ENCODE results near the gene C20orf202.

C20orf202 gene

DNA sequence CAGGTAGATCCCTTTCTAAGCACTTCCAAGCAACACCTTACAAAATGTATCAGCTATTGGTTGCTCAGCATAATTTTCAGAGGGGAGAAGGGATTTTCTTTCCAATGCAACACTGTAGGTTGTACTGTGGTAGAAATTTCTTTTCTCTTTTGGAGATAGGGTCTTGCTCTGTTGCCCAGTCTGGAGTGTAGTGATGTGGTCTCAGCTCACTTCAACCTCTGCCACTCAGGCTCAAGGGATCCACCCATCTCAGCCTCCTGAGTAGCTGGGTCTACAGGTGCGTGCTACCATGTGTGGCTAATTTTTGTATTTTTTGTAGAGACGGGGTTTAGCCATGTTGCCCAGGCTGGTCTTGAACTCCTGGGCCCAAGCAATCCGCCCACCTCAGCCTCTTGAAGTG is 38.8 kb downstream of the C20orf202 start:
- TF ChIP-seq, protein P1, sequence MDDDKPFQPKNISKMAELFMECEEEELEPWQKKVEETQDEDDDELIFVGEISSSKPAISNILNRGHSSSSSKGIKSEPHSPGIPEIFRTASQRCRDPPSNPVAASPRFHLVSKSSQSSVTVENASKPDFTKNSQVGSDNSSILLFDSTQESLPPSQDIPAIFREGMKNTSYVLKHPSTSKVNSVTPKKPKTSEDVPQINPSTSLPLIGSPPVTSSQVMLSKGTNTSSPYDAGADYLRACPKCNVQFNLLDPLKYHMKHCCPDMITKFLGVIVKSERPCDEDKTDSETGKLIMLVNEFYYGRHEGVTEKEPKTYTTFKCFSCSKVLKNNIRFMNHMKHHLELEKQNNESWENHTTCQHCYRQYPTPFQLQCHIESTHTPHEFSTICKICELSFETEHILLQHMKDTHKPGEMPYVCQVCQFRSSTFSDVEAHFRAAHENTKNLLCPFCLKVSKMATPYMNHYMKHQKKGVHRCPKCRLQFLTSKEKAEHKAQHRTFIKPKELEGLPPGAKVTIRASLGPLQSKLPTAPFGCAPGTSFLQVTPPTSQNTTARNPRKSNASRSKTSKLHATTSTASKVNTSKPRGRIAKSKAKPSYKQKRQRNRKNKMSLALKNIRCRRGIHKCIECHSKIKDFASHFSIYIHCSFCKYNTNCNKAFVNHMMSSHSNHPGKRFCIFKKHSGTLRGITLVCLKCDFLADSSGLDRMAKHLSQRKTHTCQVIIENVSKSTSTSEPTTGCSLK (tag by site-specific recombination; IDR thresholded peaks at IDR 0.05), result no peak
- TF ChIP-seq, protein P2, sequence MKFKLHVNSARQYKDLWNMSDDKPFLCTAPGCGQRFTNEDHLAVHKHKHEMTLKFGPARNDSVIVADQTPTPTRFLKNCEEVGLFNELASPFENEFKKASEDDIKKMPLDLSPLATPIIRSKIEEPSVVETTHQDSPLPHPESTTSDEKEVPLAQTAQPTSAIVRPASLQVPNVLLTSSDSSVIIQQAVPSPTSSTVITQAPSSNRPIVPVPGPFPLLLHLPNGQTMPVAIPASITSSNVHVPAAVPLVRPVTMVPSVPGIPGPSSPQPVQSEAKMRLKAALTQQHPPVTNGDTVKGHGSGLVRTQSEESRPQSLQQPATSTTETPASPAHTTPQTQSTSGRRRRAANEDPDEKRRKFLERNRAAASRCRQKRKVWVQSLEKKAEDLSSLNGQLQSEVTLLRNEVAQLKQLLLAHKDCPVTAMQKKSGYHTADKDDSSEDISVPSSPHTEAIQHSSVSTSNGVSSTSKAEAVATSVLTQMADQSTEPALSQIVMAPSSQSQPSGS (tag by site-specific recombination; IDR thresholded peaks at IDR 0.05; ENCODE audit: low read depth), result no peak
- TF ChIP-seq ZNF311 (tag by site-specific recombination; IDR thresholded peaks at IDR 0.05; ENCODE audit: borderline replicate concordance), result no peak
- no peak for TF ChIP-seq ZNF366 (tag by site-specific recombination; conservative IDR thresholded peaks at IDR 0.05)
- TF ChIP-seq ZNF626 (tag by site-specific recombination; IDR thresholded peaks at IDR 0.05), result no peak
- TF ChIP-seq, protein P3, sequence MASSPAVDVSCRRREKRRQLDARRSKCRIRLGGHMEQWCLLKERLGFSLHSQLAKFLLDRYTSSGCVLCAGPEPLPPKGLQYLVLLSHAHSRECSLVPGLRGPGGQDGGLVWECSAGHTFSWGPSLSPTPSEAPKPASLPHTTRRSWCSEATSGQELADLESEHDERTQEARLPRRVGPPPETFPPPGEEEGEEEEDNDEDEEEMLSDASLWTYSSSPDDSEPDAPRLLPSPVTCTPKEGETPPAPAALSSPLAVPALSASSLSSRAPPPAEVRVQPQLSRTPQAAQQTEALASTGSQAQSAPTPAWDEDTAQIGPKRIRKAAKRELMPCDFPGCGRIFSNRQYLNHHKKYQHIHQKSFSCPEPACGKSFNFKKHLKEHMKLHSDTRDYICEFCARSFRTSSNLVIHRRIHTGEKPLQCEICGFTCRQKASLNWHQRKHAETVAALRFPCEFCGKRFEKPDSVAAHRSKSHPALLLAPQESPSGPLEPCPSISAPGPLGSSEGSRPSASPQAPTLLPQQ (tag by site-specific recombination; IDR thresholded peaks at IDR 0.05), result no peak
- no peak for TF ChIP-seq MYNN (tag by site-specific recombination; IDR thresholded peaks at IDR 0.05; ENCODE audit: borderline replicate concordance)
- TF ChIP-seq, protein P4, sequence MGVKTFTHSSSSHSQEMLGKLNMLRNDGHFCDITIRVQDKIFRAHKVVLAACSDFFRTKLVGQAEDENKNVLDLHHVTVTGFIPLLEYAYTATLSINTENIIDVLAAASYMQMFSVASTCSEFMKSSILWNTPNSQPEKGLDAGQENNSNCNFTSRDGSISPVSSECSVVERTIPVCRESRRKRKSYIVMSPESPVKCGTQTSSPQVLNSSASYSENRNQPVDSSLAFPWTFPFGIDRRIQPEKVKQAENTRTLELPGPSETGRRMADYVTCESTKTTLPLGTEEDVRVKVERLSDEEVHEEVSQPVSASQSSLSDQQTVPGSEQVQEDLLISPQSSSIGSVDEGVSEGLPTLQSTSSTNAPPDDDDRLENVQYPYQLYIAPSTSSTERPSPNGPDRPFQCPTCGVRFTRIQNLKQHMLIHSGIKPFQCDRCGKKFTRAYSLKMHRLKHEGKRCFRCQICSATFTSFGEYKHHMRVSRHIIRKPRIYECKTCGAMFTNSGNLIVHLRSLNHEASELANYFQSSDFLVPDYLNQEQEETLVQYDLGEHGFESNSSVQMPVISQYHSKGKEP (tag by site-specific recombination; IDR thresholded peaks at IDR 0.05), result no peak
- no peak for TF ChIP-seq ZNF266 (tag by site-specific recombination; IDR thresholded peaks at IDR 0.05; ENCODE audit: low read depth)
- no peak for TF ChIP-seq ZNF155 (tag by site-specific recombination; IDR thresholded peaks at IDR 0.05)
- TF ChIP-seq, protein P5, sequence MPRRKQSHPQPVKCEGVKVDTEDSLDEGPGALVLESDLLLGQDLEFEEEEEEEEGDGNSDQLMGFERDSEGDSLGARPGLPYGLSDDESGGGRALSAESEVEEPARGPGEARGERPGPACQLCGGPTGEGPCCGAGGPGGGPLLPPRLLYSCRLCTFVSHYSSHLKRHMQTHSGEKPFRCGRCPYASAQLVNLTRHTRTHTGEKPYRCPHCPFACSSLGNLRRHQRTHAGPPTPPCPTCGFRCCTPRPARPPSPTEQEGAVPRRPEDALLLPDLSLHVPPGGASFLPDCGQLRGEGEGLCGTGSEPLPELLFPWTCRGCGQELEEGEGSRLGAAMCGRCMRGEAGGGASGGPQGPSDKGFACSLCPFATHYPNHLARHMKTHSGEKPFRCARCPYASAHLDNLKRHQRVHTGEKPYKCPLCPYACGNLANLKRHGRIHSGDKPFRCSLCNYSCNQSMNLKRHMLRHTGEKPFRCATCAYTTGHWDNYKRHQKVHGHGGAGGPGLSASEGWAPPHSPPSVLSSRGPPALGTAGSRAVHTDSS (tag by site-specific recombination; IDR thresholded peaks at IDR 0.05), result no peak
- TF ChIP-seq, protein P6, sequence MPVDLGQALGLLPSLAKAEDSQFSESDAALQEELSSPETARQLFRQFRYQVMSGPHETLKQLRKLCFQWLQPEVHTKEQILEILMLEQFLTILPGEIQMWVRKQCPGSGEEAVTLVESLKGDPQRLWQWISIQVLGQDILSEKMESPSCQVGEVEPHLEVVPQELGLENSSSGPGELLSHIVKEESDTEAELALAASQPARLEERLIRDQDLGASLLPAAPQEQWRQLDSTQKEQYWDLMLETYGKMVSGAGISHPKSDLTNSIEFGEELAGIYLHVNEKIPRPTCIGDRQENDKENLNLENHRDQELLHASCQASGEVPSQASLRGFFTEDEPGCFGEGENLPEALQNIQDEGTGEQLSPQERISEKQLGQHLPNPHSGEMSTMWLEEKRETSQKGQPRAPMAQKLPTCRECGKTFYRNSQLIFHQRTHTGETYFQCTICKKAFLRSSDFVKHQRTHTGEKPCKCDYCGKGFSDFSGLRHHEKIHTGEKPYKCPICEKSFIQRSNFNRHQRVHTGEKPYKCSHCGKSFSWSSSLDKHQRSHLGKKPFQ (tag by site-specific recombination; IDR thresholded peaks at IDR 0.05), result no peak
- no peak for TF ChIP-seq ZNF571 (tag by site-specific recombination; IDR thresholded peaks at IDR 0.05)
- TF ChIP-seq ZNF514 (tag by site-specific recombination; IDR thresholded peaks at IDR 0.05), result no peak
- TF ChIP-seq, protein P7, sequence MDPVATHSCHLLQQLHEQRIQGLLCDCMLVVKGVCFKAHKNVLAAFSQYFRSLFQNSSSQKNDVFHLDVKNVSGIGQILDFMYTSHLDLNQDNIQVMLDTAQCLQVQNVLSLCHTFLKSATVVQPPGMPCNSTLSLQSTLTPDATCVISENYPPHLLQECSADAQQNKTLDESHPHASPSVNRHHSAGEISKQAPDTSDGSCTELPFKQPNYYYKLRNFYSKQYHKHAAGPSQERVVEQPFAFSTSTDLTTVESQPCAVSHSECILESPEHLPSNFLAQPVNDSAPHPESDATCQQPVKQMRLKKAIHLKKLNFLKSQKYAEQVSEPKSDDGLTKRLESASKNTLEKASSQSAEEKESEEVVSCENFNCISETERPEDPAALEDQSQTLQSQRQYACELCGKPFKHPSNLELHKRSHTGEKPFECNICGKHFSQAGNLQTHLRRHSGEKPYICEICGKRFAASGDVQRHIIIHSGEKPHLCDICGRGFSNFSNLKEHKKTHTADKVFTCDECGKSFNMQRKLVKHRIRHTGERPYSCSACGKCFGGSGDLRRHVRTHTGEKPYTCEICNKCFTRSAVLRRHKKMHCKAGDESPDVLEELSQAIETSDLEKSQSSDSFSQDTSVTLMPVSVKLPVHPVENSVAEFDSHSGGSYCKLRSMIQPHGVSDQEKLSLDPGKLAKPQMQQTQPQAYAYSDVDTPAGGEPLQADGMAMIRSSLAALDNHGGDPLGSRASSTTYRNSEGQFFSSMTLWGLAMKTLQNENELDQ (tag by site-specific recombination; IDR thresholded peaks at IDR 0.05; ENCODE audit: low read depth), result no peak
- no peak for TF ChIP-seq ZNF785 (tag by site-specific recombination; IDR thresholded peaks at IDR 0.05)
- no peak for TF ChIP-seq ZNF791 (tag by site-specific recombination; IDR thresholded peaks at IDR 0.05)
- TF ChIP-seq, protein P8, sequence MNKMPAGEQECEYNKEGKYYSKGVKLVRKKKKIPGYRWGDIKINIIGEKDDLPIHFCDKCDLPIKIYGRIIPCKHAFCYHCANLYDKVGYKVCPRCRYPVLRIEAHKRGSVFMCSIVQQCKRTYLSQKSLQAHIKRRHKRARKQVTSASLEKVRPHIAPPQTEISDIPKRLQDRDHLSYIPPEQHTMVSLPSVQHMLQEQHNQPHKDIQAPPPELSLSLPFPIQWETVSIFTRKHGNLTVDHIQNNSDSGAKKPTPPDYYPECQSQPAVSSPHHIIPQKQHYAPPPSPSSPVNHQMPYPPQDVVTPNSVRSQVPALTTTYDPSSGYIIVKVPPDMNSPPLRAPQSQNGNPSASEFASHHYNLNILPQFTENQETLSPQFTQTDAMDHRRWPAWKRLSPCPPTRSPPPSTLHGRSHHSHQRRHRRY (tag by site-specific recombination; IDR thresholded peaks at IDR 0.05), result no peak
- TF ChIP-seq ZNF335 (tag by site-specific recombination; conservative IDR thresholded peaks at IDR 0.05), result no peak
- Histone ChIP-seq H3K4me1 (ENCODE audit: control insufficient read depth, insufficient read depth, low read length) (0 out of 2 replicates have a peak, but pooled peaks cover 4% of the 10 kb centered on the region), H3K4me3 (ENCODE audit: low read depth, low read length) (no peak overlapping the region), H3K27ac (ENCODE audit: extremely low read depth, low read depth, low read length) (no peak overlapping the region), H3K9me3 (ENCODE audit: control insufficient read depth, insufficient read depth, low read depth, low read length) (no peaks in the 10 kb centered on the region), H3K36me3 (ENCODE audit: control insufficient read depth in 2 of 2, insufficient read depth in 1 of 2, low read length in 2 of 2) (no peaks in the 10 kb centered on the region)
- CTCF ChIA-PET, result interaction anchor here (1.5 kb wide), 1 partner anchor 13 kb away, joined by 4 read pairs; no protein-coding TSS in a partner anchor
- POLR2A ChIA-PET, result no interaction called here

Data from HEK293 (cell line).